GM19395 (cell line): ENCODE data around the gene MYO1D.

Source experiments
- ATAC-seq: cut with Tn5 transposase; IDR thresholded peaks from one replicate; pipeline ENCODE4 v1.9.1; 2021; ENCODE audit warnings: mild to moderate bottlenecking, moderate library complexity; ENCODE audit not compliant: unreplicated experiment

MYO1D gene

DNA sequence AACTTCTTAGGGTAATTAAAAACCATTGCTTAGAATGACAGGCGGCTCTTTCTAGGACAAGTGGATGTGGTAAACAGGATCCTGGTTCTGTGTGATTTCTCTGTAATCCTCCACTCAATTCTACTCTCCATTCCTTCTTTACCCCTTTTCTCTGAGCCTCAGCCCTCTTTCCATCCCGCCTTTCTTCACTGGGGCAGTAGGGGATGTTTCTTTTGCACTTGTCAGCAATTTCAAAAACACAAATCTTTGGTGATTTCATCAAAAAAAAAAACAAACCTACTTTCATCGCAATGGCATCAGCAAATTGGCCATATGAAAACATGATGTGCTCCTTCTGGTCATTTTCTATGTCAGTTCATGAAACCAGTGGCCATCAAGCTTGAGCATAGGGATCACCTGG is 285.5 kb downstream of the MYO1D start:
- no peak for ATAC-seq

DNA sequence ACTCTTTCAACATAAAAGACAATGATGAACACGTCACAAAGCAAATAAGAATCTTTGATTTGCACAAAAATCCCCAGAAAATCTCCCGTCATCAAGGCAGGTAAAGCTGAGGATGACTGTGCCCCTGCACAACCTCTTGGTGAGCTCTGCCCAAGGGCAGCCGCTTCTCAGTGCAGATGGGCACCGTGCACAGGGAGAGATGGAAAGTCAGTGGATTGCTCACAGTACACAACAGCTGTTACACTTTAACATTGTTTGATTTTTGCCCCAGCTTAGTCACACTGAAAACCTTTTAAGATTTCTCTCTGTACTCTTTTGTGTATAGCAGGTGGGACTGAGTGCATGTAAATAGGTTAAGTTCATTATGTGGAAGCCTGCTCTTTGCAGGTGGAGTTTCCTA is 285.9 kb downstream of the MYO1D start:
- ATAC-seq: no peak

- no peak for ATAC-seq
Observed at GRCh38 chr17:32588982-32589381, 287.9 kb downstream of the MYO1D start.

- no peak for ATAC-seq
Observed at GRCh38 chr17:32588135-32588534, 288.8 kb downstream of the MYO1D start.

- ATAC-seq: no peak
Observed at GRCh38 chr17:32586666-32587065, 290.3 kb downstream of the MYO1D start.

DNA sequence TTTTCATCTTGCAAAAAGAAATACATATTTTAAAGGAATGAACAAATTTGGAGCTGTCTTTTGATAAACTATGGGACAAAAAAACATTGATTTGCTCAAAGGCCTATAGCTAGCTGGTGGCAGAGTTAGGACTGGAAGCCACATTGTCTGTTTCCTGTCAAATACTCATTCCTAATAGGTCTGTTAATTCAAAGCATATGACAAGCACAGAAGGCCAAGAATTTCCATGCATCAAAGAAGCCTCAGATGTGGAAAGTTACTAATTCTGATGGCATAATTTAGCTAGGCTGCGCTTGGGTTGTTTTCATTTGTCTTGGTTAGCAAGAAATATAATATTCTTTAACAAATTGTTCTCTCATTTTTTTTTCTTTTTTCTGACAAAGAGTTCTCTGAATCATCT is 292.1 kb downstream of the MYO1D start:
- no peak for ATAC-seq

DNA sequence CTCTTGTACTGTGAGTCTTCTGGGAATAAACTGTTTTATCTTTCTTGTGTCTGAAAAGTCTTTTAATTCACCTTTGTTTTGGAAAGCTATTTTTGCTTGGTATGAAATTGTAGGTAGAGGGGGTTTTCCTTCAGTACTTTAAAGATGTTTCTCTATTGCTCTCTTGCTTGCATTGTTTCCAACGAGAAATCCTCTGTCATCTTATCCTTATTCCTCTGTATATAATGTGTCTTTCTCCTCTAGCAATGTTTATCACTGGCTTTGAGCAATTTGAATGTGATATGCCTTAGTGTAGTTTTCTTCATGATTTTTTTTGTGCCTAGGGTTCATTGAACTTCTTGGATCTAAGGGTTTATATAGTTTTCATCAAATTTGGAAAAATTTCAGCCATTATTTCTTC is 293.9 kb downstream of the MYO1D start:
- no peak for ATAC-seq

DNA sequence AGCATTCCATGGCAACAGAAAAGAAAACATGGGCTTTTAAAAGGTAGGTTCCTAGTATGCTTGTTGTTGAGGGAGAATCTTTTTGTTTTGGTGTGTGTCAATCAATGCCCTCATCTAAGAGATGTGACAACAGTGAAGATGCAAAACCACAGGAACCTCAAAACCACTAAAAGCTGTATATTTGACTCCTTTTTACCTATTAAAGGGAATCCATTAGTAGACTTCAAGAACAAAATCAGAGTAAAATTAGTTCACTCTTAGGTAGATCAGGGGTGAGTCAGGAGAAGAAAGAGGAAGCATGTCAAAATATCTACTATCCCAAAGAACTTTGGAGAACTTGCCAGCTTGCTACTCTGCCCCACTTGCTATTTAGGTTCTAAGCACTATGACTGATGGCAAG is 301.1 kb downstream of the MYO1D start:
- no peak for ATAC-seq

DNA sequence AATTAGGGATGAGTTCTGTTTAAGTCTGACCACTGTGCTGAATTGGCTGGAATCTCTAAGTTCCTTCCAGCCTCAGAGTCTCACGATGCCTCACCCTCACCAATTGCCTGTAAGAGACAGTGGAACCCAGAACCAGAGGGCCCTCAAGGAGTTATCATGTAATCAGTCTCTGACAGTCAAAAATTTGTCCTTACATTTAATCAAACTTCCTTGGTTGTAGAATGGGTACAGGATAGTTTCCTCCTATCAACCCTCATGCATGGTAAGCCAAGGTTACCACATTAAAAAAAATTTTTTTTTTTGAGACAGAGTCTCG is 306.9 kb downstream of the MYO1D start:
- ATAC-seq: peak; percentile 19

DNA sequence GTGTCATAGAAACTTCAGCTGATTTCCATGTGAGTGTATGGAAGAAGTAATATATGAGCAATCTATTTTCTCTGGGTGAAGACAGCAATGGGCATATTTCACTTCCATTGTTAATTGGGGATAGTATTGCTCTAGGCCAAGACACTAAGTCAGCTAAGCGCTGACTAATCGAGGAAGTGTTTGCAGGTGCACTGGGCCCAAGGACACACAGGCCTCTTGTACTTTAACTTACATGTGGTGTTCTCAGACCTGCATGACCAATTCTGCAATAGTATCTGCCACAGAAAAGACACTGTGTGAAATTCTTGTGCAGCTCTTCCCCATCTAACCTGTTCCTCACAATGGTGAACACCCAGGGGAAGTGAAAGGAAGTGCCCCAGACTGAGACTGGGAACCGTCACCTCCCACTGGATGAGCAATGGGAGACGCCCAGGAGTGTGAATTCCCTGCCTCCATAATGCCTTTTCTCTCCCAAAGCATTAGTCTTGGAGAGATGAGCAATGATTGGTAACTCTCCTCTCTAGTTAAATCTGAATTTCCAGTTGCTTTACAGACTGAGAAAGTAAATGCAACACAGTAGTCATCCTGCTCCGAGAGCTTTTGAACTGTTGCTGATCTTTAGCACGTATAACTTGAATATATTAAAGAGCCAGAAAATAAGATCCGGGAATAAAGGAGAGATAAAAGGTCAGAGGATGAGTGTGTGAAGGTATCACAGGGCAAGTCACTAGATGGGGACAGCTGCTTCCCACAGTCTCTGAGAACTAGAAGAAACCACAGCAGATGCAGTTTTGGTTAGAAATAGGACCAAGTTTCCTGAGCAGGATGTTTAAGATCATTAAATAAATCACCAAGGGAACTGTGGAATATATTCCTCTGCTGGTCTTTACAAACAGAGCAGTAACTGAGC is 307.5 kb downstream of the MYO1D start:
- ATAC-seq: peak; percentile 62

GRCh38 chr17:32568705-32569104 is 308.2 kb downstream of the MYO1D start:
- ATAC-seq: no peak

DNA sequence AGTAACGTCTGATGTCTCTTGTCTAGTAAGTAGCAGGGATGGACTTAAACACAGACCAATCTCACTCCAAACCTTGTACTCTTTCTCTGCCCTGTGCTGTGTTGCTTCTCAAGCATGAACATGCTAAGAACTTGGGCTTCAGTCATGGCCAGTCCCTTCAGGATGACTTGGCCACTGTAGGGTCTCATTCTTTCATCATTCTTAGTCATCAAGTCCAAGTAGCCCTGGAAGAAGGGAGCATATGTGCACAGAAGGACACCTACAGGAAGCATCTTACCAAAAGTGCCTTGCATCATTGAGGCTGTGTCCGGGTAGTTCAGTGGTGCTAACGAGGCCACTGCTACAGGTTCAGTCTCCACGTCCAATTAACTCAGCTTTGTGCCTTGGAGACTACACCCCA is 309.4 kb downstream of the MYO1D start:
- no peak for ATAC-seq

GRCh38 chr17:32567086-32567485 is 309.8 kb downstream of the MYO1D start:
- no peak for ATAC-seq

DNA sequence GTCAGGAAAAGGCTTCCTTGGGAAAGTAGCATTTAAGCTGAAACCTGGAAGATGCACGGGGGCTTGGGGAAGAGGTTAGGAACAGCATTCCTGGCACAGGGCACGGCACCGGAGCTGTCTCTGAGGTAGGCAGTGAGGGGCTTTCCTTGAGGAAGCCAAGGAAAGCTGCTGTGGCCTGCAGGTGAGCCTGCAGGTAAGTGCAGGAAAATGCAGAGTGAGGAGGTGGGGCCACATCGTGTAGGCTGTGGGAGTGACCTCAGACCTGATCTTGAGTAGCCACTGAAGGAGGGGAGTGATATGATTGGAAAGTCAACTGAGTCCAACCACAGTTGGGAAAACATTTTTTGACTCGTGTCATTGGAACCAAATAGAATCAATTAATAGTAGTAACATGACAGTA is 310.6 kb downstream of the MYO1D start:
- ATAC-seq: no peak

DNA sequence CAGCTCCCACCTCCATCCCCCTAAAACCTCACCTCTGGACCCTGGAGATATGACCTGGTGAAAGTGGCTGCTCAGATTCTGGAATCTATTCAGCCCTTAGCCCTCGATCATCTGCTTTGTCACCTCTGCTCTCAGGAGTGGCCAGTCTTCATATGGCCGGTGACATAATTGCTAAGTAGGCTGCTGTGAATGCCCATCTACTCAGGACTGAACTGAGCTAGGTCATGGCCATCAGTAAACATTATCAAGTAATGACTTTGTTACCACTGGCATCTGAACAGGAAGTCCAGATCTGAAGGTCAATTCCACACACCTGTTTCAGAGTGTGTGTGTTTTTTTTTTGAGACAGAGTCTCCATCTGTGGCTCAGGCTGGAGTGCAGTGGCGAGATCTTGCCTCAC is 311.5 kb downstream of the MYO1D start:
- ATAC-seq: no peak

- no peak for ATAC-seq
Observed at GRCh38 chr17:32564325-32564724, 312.6 kb downstream of the MYO1D start.

DNA sequence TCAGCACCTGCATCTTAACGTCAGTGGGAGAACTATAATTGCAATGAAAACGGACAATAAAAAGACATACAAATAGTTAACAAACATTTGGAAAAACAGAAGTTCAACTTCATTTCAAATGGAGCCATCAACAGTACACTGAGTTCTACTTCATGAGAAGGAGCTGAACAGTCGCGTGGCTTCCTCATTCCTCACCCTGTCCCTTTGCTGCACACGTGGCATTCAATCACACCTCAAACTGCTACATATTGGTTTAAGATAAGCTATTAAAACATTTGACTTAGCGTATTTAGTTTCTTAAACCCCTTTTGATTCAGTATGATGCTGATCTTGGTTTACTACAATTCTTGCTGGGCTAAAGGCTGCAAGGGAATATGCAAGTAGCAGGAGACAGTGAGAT is 313.3 kb downstream of the MYO1D start:
- ATAC-seq: no peak

- peak; percentile 84 for ATAC-seq
Observed at GRCh38 chr17:32558997-32559650, 317.8 kb downstream of the MYO1D start.

- peak; percentile 50 for ATAC-seq
Observed at GRCh38 chr17:32558326-32558955, 318.5 kb downstream of the MYO1D start.

- no peak for ATAC-seq
Observed at GRCh38 chr17:32555611-32556310, 321.2 kb downstream of the MYO1D start.

DNA sequence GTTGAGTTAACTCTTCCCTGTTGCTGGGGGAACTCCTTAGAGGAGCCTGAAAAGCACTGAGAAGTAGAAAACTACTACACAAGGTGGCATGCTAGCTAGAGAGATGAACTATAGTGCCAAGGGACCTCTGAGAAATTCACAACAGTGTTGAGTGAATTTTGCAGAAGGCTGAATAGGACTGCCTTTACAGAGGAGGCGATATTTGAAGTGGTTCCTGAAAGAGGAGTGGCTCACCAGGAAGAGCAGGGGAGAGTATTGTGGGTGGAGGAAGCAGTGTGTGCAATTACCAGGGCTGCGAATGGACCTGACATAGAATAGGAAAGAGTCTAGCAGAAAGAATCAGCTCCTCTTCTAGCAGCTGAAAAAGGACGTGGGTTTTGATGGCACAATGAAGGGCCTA is 323.8 kb downstream of the MYO1D start:
- ATAC-seq: no peak
